Ovary (tissue), 1 donor: ENCODE measurements around the gene CCNC.

Experiments
- EP300 ChIP-seq: sonication (generic); formaldehyde crosslinking; IDR thresholded peaks from one replicate; pipeline ENCODE4 v1.6.1; 2017; ENCODE audit warnings: antibody characterized with exemption
- POLR2A ChIP-seq: fragments of 450-650 bp; IDR thresholded peaks from one replicate; pipeline ENCODE4 v1.6.1; 2017; ENCODE audit warnings: antibody characterized with exemption, mild to moderate bottlenecking, moderate library complexity

GRCh38 chr6:99605911-99606655 lies 37.6 kb upstream of the CCNC start:
- no peak for TF ChIP-seq POLR2A
- no peak for TF ChIP-seq EP300
